ENCODE measurements around the gene SRGAP1.

- TF ChIP-seq SIN3A (IDR thresholded peaks at IDR 0.05; ENCODE audit: borderline replicate concordance, insufficient read depth, low read depth, low read length): no peak
- TF ChIP-seq CTCF (IDR thresholded peaks at IDR 0.05): no peak
Measured at GRCh38 chr12:64180951-64181350, 336.5 kb downstream of the SRGAP1 start.
